Stomach (tissue), 9 donors: ENCODE results near the gene ACSF3. TPM values are rescaled to one million over a fixed set of nuclear protein-coding genes. Genes with fewer than 3 reads are reported as not detected.
"Not testable (repeated sequence)": the region's sequence is repeated elsewhere in the genome, so short reads cannot be mapped to it uniquely, and the experiment has no call there.

ENCODE experiments used
- DNase-seq, 2 donors: peaks; one replicate each; pipeline versions ENCODE4 v3.0.0 to v3.0.0-alpha.2; 2013 to 2019
- H3K27ac ChIP-seq, 5 donors: fragments of 200-600 bp in 4 of 5; sonication (generic) in 4 of 5; one replicate each; pipeline ENCODE4 v1.5.1; 2013 to 2019; ENCODE audit warnings: mild to moderate bottlenecking in 1 of 5, moderate library complexity in 1 of 5
- H3K27me3 ChIP-seq, 3 donors: fragments of 200-600 bp; sonication (generic); one replicate each; pipeline ENCODE4 v1.5.1; 2017 to 2019; ENCODE audit warnings: mixed run types in 1 of 3
- H3K36me3 ChIP-seq, 4 donors: fragments of 200-600 bp; sonication (generic); 1 replicate in 3 of 4; 2 replicates in 1 of 4; pipeline ENCODE4 v1.5.1; 2016 to 2019
- H3K4me1 ChIP-seq, 4 donors: fragments of 200-600 bp; sonication (generic); one replicate each; pipeline ENCODE4 v1.5.1; 2016 to 2019
- H3K4me3 ChIP-seq, 4 donors: fragments of 200-600 bp; sonication (generic) in 3 of 4; one replicate each; pipeline ENCODE4 v1.5.1; 2016 to 2019; ENCODE audit warnings: mild to moderate bottlenecking in 1 of 4
- H3K9me3 ChIP-seq, 4 donors: fragments of 200-600 bp; sonication (generic); one replicate each; pipeline ENCODE4 v1.5.1; 2016 to 2019
- CTCF ChIP-seq, 7 experiments: fragments of 450-650 bp in 4 of 7; fragments of 200-600 bp in 3 of 7; sonication (generic) in 3 of 7; IDR thresholded peaks; one replicate each; pipeline ENCODE4 v1.5.1; 2016 to 2019; ENCODE audit warnings: antibody characterized with exemption in 7 of 7, control low read depth in 2 of 7, mild to moderate bottlenecking in 1 of 7
- EP300 ChIP-seq: sonication (generic); formaldehyde crosslinking; IDR thresholded peaks from one replicate; pipeline ENCODE4 v1.6.1; 2017; ENCODE audit warnings: antibody characterized with exemption
- POLR2A ChIP-seq, 4 donors: fragments of 450-650 bp; IDR thresholded peaks; one replicate each; pipeline ENCODE4 v1.6.1; 2016; ENCODE audit warnings: antibody characterized with exemption in 4 of 4, control low read depth in 2 of 4, mild to moderate bottlenecking in 1 of 4, moderate library complexity in 1 of 4
- POLR2AphosphoS5 ChIP-seq, 3 donors: sonication (generic); formaldehyde crosslinking; IDR thresholded peaks; one replicate each; pipeline ENCODE4 v1.6.1; 2016; ENCODE audit warnings: antibody characterized with exemption in 3 of 3
- WGBS, 5 donors: extraction: QIAGEN DNeasy Blood & Tissue Kit in 3 of 5; methylation state at CpG; one replicate each; pipeline versions ENCODE4 v1.1.5 to v1.1.7; 2013 to 2018; 5-methylcytosine and 5-hydroxymethylcytosine counted together
- intact Hi-C: fragments of 100-400 bp; cut with DNase I; formaldehyde crosslinking; loops from one replicate; pipeline ENCODE4 v1.15.1; 2023; ENCODE audit warnings: low total_unique reads
- polyA plus RNA-seq, 3 donors: library from polyadenylated mRNA; stranded (reverse); fragments of 200-250 nt; gene quantifications; one replicate each; pipeline ENCODE4 v1.2.3, GENCODE V29; 2013
- total RNA-seq, 5 donors: library from RNA; depleted of rRNA; stranded (reverse); fragments of >200 nt; gene quantifications; one replicate each; pipeline versions ENCODE4 v1.1.0 to v1.2.3, GENCODE V29; 2014 to 2016
- donor health status: healthy with polysubstance abuse.
- donor health status: Bipolar disorder and iron deficiency.
- donor health status: healthy.

The ACSF3 gene
- total and polyA plus RNA-seq, 8 donors = 16.9 to 265 (median 30.7) TPM

DNA sequence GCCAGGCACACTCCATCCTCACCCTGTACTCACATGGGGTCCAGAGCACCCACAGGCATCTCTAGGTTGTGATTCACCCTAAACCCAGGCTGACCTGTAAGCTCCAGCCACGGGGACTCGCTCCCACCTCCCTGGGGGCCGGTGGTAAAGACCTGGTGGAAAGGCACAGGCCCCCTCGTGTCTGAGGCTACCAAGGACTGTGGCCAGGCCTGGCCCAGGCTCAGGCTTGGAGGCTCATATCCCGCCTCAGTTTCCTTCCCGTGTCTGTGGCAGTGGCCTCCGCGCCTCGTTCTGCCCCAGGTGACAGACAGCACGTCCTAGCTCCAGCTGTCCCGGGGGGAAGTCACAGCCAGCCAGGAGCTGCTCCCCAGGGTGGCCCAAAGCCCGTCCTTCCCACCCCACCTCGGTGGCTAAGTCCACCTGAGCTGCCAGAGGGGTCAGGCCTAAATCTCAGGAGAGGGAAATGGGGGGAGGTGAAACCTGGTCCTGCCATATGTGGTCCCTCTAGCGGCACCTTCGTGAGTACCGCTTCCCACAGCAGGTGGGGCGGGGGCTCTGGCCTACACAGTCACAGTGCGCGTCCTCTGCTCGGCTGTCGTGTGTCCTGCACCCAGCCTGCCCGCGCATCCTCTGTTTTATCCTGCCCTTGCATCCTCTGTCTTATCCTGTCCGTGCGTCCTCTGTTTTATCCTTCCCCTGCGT, 90.5 kb downstream of the ACSF3 start:
- Histone ChIP-seq H3K36me3 (no peaks in the 10 kb centered on the region), H3K27ac (no peak overlapping the region), H3K9me3 (no peaks in the 10 kb centered on the region), H3K4me3 (no peak overlapping the region), H3K27me3 (peaks cover 0 to 69% (median 0%) of the 10 kb centered on the region in 3 donors), H3K4me1 (no peaks in the 10 kb centered on the region)
- intact Hi-C loops = no loop called here
- TF ChIP-seq POLR2AphosphoS5 (IDR thresholded peaks at IDR 0.05) = no peak
- TF ChIP-seq POLR2A (IDR thresholded peaks at IDR 0.05) = no peak
- no peak for TF ChIP-seq CTCF (IDR thresholded peaks at IDR 0.05)
- TF ChIP-seq EP300 = no peak
- WGBS, 5 donors = 67 to 75% (median 72%) methylated on average over 22 to 26 of the region's 26 CpGs
- no peak for DNase-seq

- 75 to 80% (median 77%) methylated on average over 8 to 9 of the region's 9 CpGs for WGBS, 5 donors
- Histone ChIP-seq H3K4me3 (no peak overlapping the region), H3K36me3 (no peaks in the 10 kb centered on the region), H3K4me1 (no peaks in the 10 kb centered on the region), H3K27me3 (peaks cover 0 to 64% (median 0%) of the 10 kb centered on the region in 3 donors), H3K9me3 (no peaks in the 10 kb centered on the region), H3K27ac (no peak overlapping the region)
- TF ChIP-seq POLR2AphosphoS5 (IDR thresholded peaks at IDR 0.05) (no peak), CTCF (IDR thresholded peaks at IDR 0.05) (no peak), EP300 (no peak), POLR2A (IDR thresholded peaks at IDR 0.05) (no peak)
- DNase-seq = no peak
- intact Hi-C loops = no loop called here
Observed at GRCh38 chr16:89184677-89184932, 91.0 kb downstream of the ACSF3 start.

GRCh38 chr16:89184933-89185794, 91.5 kb downstream of the ACSF3 start:
- H3K9me3 ChIP-seq = no peaks in the 10 kb centered on the region
- no peak overlapping the region for H3K27ac ChIP-seq
- intact Hi-C loops = no loop called here
- H3K4me3 ChIP-seq = no peak overlapping the region
- H3K4me1 ChIP-seq = no peaks in the 10 kb centered on the region
- DNase-seq = peak in 1 of 2 donors; percentile 60
- TF ChIP-seq POLR2AphosphoS5 (IDR thresholded peaks at IDR 0.05) (no peak), CTCF (IDR thresholded peaks at IDR 0.05) (no peak), POLR2A (IDR thresholded peaks at IDR 0.05) (no peak), EP300 (no peak)
- 62 to 74% (median 67%) methylated on average over 44 to 48 of the region's 48 CpGs for WGBS, 5 donors
- no peaks in the 10 kb centered on the region for H3K36me3 ChIP-seq
- H3K27me3 ChIP-seq = peaks cover 0 to 58% (median 0%) of the 10 kb centered on the region in 3 donors

DNA sequence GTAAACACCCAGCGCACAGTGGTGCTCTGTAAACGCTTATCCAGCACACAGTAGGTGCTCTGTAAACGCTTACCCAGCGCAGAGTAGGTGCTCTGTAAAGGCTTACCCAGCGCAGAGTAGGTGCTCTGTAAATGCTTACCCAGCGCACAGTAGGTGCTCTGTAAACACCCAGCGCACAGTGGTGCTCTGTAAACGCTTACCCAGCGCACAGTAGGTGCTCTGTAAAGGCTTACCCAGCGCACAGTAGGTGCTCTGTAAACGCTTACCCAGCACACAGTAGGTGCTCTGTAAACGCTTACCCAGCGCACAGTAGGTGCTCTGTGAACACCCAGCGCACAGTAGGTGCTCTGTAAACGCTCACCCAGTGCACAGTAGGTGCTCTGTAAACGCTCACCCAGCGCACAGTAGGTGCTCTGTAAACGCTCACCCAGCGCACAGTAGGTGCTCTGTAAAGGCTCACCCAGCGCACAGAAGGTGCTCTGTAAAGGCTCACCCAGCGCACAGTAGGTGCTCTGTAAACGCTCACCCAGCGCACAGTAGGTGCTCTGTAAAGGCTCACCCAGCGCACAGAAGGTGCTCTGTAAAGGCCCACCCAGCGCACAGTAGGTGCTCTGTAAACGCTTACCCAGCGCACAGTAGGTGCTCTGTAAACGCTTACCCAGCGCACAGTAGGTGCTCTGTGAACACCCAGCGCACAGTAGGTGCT, 92.4 kb downstream of the ACSF3 start:
- DNase-seq, H3K27ac ChIP-seq, H3K4me3 ChIP-seq, intact Hi-C loops, H3K36me3 ChIP-seq, H3K9me3 ChIP-seq, H3K4me1 ChIP-seq: not testable (repeated sequence)
- WGBS, 5 donors = 81 to 92% (median 91%) methylated on average over 16 to 30 of the region's 30 CpGs
- peaks cover 0 to 58% (median 0%) of the 10 kb centered on the region in 3 donors for H3K27me3 ChIP-seq

- H3K27me3 ChIP-seq = peaks cover 0 to 58% (median 3%) of the 10 kb centered on the region in 3 donors
- 86 to 94% (median 89%) methylated on average over 20 of the region's 20 CpGs for WGBS, 5 donors
- H3K36me3 ChIP-seq, intact Hi-C loops, H3K4me3 ChIP-seq, H3K4me1 ChIP-seq, DNase-seq, H3K27ac ChIP-seq, H3K9me3 ChIP-seq: not testable (repeated sequence)
Observed at GRCh38 chr16:89186593-89187031, 93.0 kb downstream of the ACSF3 start.
